ENCODE measurements around the gene PODXL2. TPM values are rescaled to one million over a fixed set of nuclear protein-coding genes. Genes with fewer than 3 reads are reported as not detected.

Gene PODXL2
- polyA plus RNA-seq, 1 experiment, result 3.4 TPM

GRCh38 chr3:127708837-127709236 is 79.9 kb downstream of the PODXL2 start:
- DNase-seq (ENCODE audit: low read depth), result no peak
- Histone ChIP-seq H3K27me3 (ENCODE audit: control insufficient read depth, insufficient read depth, low read length) (no peaks in the 10 kb centered on the region), H3K4me3 (ENCODE audit: low read depth, low read length) (no peak overlapping the region), H3K36me3 (ENCODE audit: control insufficient read depth, insufficient read depth, low read length) (peaks cover 10% of the 10 kb centered on the region)
- ChIA-PET CTCF (interaction anchor here (1.1 to 1.3 kb wide), 2 partner anchors 39 to 54 kb away, joined by 3 read pairs; no protein-coding TSS in a partner anchor), POLR2A (no interaction called here)
- TF ChIP-seq CTCF (IDR thresholded peaks at IDR 0.05; ENCODE audit: insufficient read depth, low read depth, low read length), result no peak

GRCh38 chr3:127709320-127710060 is 80.5 kb downstream of the PODXL2 start:
- H3K36me3 ChIP-seq (ENCODE audit: control insufficient read depth, insufficient read depth, low read length), result peaks cover 13% of the 10 kb centered on the region
- ChIA-PET POLR2A (no interaction called here), CTCF (interaction anchor here (1.0 to 1.3 kb wide), 3 partner anchors 13 to 54 kb away, joined by 3 read pairs; no protein-coding TSS in a partner anchor)
- no peak for DNase-seq (ENCODE audit: low read depth)
- TF ChIP-seq CTCF (IDR thresholded peaks at IDR 0.05; ENCODE audit: insufficient read depth, low read depth, low read length), result no peak
- H3K27me3 ChIP-seq (ENCODE audit: control insufficient read depth, insufficient read depth, low read length), result no peaks in the 10 kb centered on the region
- no peak overlapping the region for H3K4me3 ChIP-seq (ENCODE audit: low read depth, low read length)

GRCh38 chr3:127710155-127710941 is 81.4 kb downstream of the PODXL2 start:
- TF ChIP-seq CTCF (IDR thresholded peaks at IDR 0.05; ENCODE audit: insufficient read depth, low read depth, low read length), result no peak
- CTCF ChIA-PET, result interaction anchor here (1.0 kb wide), 1 partner anchor 13 kb away, joined by 3 read pairs; no protein-coding TSS in a partner anchor
- POLR2A ChIA-PET, result no interaction called here
- Histone ChIP-seq H3K36me3 (ENCODE audit: control insufficient read depth, insufficient read depth, low read length) (peaks cover 13% of the 10 kb centered on the region), H3K27me3 (ENCODE audit: control insufficient read depth, insufficient read depth, low read length) (no peaks in the 10 kb centered on the region), H3K4me3 (ENCODE audit: low read depth, low read length) (no peak overlapping the region)
- no peak for DNase-seq (ENCODE audit: low read depth)

GRCh38 chr3:127711021-127711695 is 82.2 kb downstream of the PODXL2 start:
- Histone ChIP-seq H3K36me3 (ENCODE audit: control insufficient read depth, insufficient read depth, low read length) (peaks cover 12% of the 10 kb centered on the region), H3K27me3 (ENCODE audit: control insufficient read depth, insufficient read depth, low read length) (no peaks in the 10 kb centered on the region), H3K4me3 (ENCODE audit: low read depth, low read length) (no peak overlapping the region)
- no peak for DNase-seq (ENCODE audit: low read depth)
- CTCF ChIA-PET, result no interaction called here
- POLR2A ChIA-PET, result no interaction called here
- no peak for TF ChIP-seq CTCF (IDR thresholded peaks at IDR 0.05; ENCODE audit: insufficient read depth, low read depth, low read length)

GRCh38 chr3:127711896-127712295 is 82.9 kb downstream of the PODXL2 start:
- Histone ChIP-seq H3K27me3 (ENCODE audit: control insufficient read depth, insufficient read depth, low read length) (no peaks in the 10 kb centered on the region), H3K36me3 (ENCODE audit: control insufficient read depth, insufficient read depth, low read length) (peaks cover 9% of the 10 kb centered on the region), H3K4me3 (ENCODE audit: low read depth, low read length) (no peak overlapping the region)
- TF ChIP-seq CTCF (IDR thresholded peaks at IDR 0.05; ENCODE audit: insufficient read depth, low read depth, low read length), result no peak
- POLR2A ChIA-PET, result no interaction called here
- CTCF ChIA-PET, result no interaction called here
- DNase-seq (ENCODE audit: low read depth), result no peak
